HCT116 (cell line): Measurements from ENCODE around the gene OSTM1. TPM values are rescaled to one million over a fixed set of nuclear protein-coding genes. Genes with fewer than 3 reads are reported as not detected.

Source experiments
- ATAC-seq: fragments of 200-7000 bp; cut with Tn5 transposase; 2 replicates; pipeline ENCODE4 v1.9.1; 2020; ENCODE audit warnings: mild to moderate bottlenecking, moderate library complexity
- BruUV-seq: library from RNA; stranded (reverse); fragments of 400-500 nt; replicated peaks from 2 replicates; lab custom pipeline; 2021; lab: Mats Ljungman, UMichigan
- CTCF ChIA-PET: fragments of 300-600 bp; sonication (Branson Sonifier 250); formaldehyde crosslinking; loops from one replicate; lab custom pipeline; 2021; ENCODE audit warnings: antibody characterized with exemption; lab: Charles Lee
- POLR2A ChIA-PET: fragments of 300-600, 350-600 bp; sonication (Branson Sonifier 250); formaldehyde crosslinking; loops from one replicate; lab custom pipeline; 2021; ENCODE audit warnings: antibody characterized with exemption; lab: Charles Lee
- RAD21 ChIA-PET, 2 experiments: fragments of 300-600 bp; sonication (Branson Sonifier 250); formaldehyde crosslinking; loops; one replicate each; lab custom pipeline; 2023; ENCODE audit warnings: low total read pairs in 2 of 2; ENCODE audit not compliant: uncharacterized antibody in 2 of 2, unreplicated experiment in 2 of 2, low non-redundant PET in 1 of 2; lab: Charles Lee
- DNase-seq: peaks from one replicate; pipeline ENCODE4 v3.0.0-alpha.2; 2010; ENCODE audit warnings: low read depth, low spot score
- H2AFZ ChIP-seq: fragments of 200-600 bp; shearing (Covaris generic), sonication (generic); 2 replicates; pipeline ENCODE4 v1.6.1; 2017; ENCODE audit warnings: low read depth, mixed run types, mixed read lengths, antibody characterized with exemption, low read length; ENCODE audit not compliant: poor library complexity, severe bottlenecking
- H3K27ac ChIP-seq: 2 replicates; pipeline ENCODE4 v1.5.1; 2012; ENCODE audit warnings: low read depth, low read length
- H3K27me3 ChIP-seq: fragments of 200-600 bp; sonication (generic); 2 replicates; pipeline ENCODE4 v1.6.1; 2016; ENCODE audit warnings: mixed run types, low read length, mixed read lengths; ENCODE audit not compliant: insufficient read depth
- H3K36me3 ChIP-seq, 2 experiments: fragments of 200-500 bp in 1 of 2; fragments of 200-600 bp in 1 of 2; sonication (Bioruptor generic) in 1 of 2; sonication (generic) in 1 of 2; 2 replicates each; pipeline versions ENCODE4 v1.5.1 to v1.6.1; 2014 to 2016; ENCODE audit warnings: low read length in 2 of 2, inconsistent platforms in 1 of 2, mixed read lengths in 1 of 2, mixed run types in 1 of 2; ENCODE audit not compliant: insufficient read depth in 2 of 2, control insufficient read depth in 1 of 2
- H3K4me1 ChIP-seq, 2 experiments: fragments of 200-600 bp in 1 of 2; sonication (generic) in 1 of 2; 2 replicates each; pipeline versions ENCODE4 v1.5.1 to v1.6.1; 2012 to 2017; ENCODE audit warnings: low read length in 2 of 2, inconsistent platforms in 1 of 2, mild to moderate bottlenecking in 1 of 2, mixed read lengths in 1 of 2, mixed run types in 1 of 2, moderate library complexity in 1 of 2; ENCODE audit not compliant: insufficient read depth in 2 of 2, control insufficient read depth in 1 of 2
- H3K4me2 ChIP-seq: fragments of 200-600 bp; sonication (generic); 2 replicates; pipeline ENCODE4 v1.6.1; 2017; ENCODE audit warnings: mixed run types, low read length, mixed read lengths
- H3K4me3 ChIP-seq, 2 experiments: fragments of 200-600 bp in 1 of 2; sonication (generic) in 1 of 2; replicated peaks in 1 of 2; 2 replicates each; pipeline ENCODE4 v1.5.1; 2011 to 2016; ENCODE audit warnings: low read length in 2 of 2, control low read depth in 1 of 2, low read depth in 1 of 2, mild to moderate bottlenecking in 1 of 2, mixed read lengths in 1 of 2, mixed run types in 1 of 2
- H3K79me2 ChIP-seq: fragments of 200-600 bp; sonication (generic); 2 replicates; pipeline ENCODE4 v1.6.1; 2017; ENCODE audit warnings: mild to moderate bottlenecking, mixed run types, low read length, moderate library complexity, mixed read lengths; ENCODE audit not compliant: insufficient read depth
- H3K9ac ChIP-seq: fragments of 200-600 bp; sonication (generic); 2 replicates; pipeline ENCODE4 v1.6.1; 2016; ENCODE audit warnings: low read length, mixed read lengths
- H3K9me2 ChIP-seq: fragments of 200-600 bp; sonication (generic), shearing (Covaris generic); 2 replicates; pipeline ENCODE4 v1.6.1; 2017; ENCODE audit warnings: mixed run types, mild to moderate bottlenecking, moderate library complexity; ENCODE audit not compliant: insufficient read depth
- H3K9me3 ChIP-seq, 2 experiments: fragments of 200-500 bp in 1 of 2; fragments of 200-600 bp in 1 of 2; sonication (Bioruptor generic) in 1 of 2; sonication (generic) in 1 of 2; 2 replicates each; pipeline ENCODE4 v1.6.1; 2014 to 2017; ENCODE audit warnings: low read length in 2 of 2, mixed read lengths in 2 of 2, inconsistent platforms in 1 of 2, low read depth in 1 of 2, mild to moderate bottlenecking in 1 of 2, mixed run types in 1 of 2, moderate library complexity in 1 of 2; ENCODE audit not compliant: control insufficient read depth in 1 of 2, insufficient read depth in 1 of 2
- H4K20me1 ChIP-seq: fragments of 200-600 bp; sonication (generic), shearing (Covaris generic); 2 replicates; pipeline ENCODE4 v1.6.1; 2017; ENCODE audit warnings: mixed run types, mild to moderate bottlenecking, moderate library complexity; ENCODE audit not compliant: insufficient read depth
- ATF3 ChIP-seq: IDR thresholded peaks from 2 replicates; pipeline ENCODE4 v1.6.1; 2012
- CBX3 ChIP-seq: IDR thresholded peaks from 2 replicates; pipeline ENCODE4 v1.6.1; 2012; ENCODE audit warnings: low read depth
- EGR1 ChIP-seq: IDR thresholded peaks from 2 replicates; pipeline ENCODE4 v1.6.1; 2012; ENCODE audit warnings: low read depth
- ELF1 ChIP-seq: IDR thresholded peaks from 2 replicates; pipeline ENCODE4 v1.6.1; 2012; ENCODE audit warnings: low read depth, borderline replicate concordance
- EZH2 ChIP-seq: fragments of 200-600 bp; sonication (generic); IDR thresholded peaks from 2 replicates; pipeline ENCODE4 v1.6.1; 2017; ENCODE audit warnings: antibody characterized with exemption, mixed run types
- FOSL1 ChIP-seq: IDR thresholded peaks from 2 replicates; pipeline ENCODE4 v1.6.1; 2012; ENCODE audit warnings: low read depth
- JUND ChIP-seq: IDR thresholded peaks from 2 replicates; pipeline ENCODE4 v1.6.1; 2012
- POLR2A ChIP-seq: IDR thresholded peaks from 2 replicates; pipeline ENCODE4 v1.7.0; 2011; ENCODE audit warnings: borderline replicate concordance; ENCODE audit not compliant: insufficient read depth, insufficient read length; ENCODE audit errors: extremely low read depth
- RAD21 ChIP-seq: IDR thresholded peaks from 2 replicates; pipeline ENCODE4 v1.6.1; 2012; ENCODE audit warnings: low read depth, mild to moderate bottlenecking
- REST ChIP-seq: IDR thresholded peaks from 2 replicates; pipeline ENCODE4 v1.6.1; 2012; ENCODE audit warnings: low read depth
- SIN3A ChIP-seq: IDR thresholded peaks from 2 replicates; pipeline ENCODE4 v1.6.1; 2012; ENCODE audit warnings: low read depth
- SP1 ChIP-seq: IDR thresholded peaks from 2 replicates; pipeline ENCODE4 v1.6.1; 2012; ENCODE audit warnings: low read depth
- SRF ChIP-seq: IDR thresholded peaks from 2 replicates; pipeline ENCODE4 v1.6.1; 2012; ENCODE audit warnings: low read depth
- YY1 ChIP-seq: IDR thresholded peaks from 2 replicates; pipeline ENCODE4 v1.6.1; 2011; ENCODE audit warnings: low read length, low read depth, moderate library complexity, mild to moderate bottlenecking; ENCODE audit not compliant: insufficient replicate concordance; ENCODE audit errors: extremely low read depth
- ZFX ChIP-seq: fragments of 450-650 bp; IDR thresholded peaks from 2 replicates; pipeline ENCODE4 v1.6.1; 2017
- ZNF274 ChIP-seq: fragments of 200-500 bp; sonication (Bioruptor generic); IDR thresholded peaks from 2 replicates; pipeline ENCODE4 v1.6.1; 2014; ENCODE audit warnings: mild to moderate bottlenecking, low read depth, low read length, inconsistent platforms
- intact Hi-C: fragments of 100-400 bp; cut with micrococcal nuclease; formaldehyde crosslinking; loops from 2 replicates; pipeline ENCODE4 v1.10.0; 2022
- total RNA-seq: library from RNA; stranded (reverse); gene quantifications from one replicate; pipeline ENCODE4 v1.2.1, GENCODE V29; 2021; ENCODE audit not compliant: unreplicated experiment
- TF ChIP-seq, protein P1 (sequence below): IDR thresholded peaks from 2 replicates; pipeline ENCODE4 v1.6.1; 2012
- TF ChIP-seq, protein P2 (sequence below): IDR thresholded peaks from 2 replicates; pipeline ENCODE4 v1.6.1; 2011; ENCODE audit warnings: mild to moderate bottlenecking, low read length, moderate library complexity; ENCODE audit not compliant: insufficient replicate concordance; ENCODE audit errors: extremely low read depth

Gene OSTM1
- total RNA-seq, 1 experiment from 2014 or later = 11.2 TPM

GRCh38 chr6:108091288-108091687 is 16.7 kb upstream of the OSTM1 start:
- Histone ChIP-seq H3K9me3 (no peaks in the 10 kb centered on the region), H3K4me1 (no peaks in the 10 kb centered on the region), H4K20me1 (no peaks in the 10 kb centered on the region), H3K4me2 (no peak overlapping the region), H3K27ac (no peak overlapping the region), H3K27me3 (no peaks in the 10 kb centered on the region), H2AFZ (no peak overlapping the region), H3K9me2 (no peaks in the 10 kb centered on the region), H3K4me3 (no peak overlapping the region), H3K9ac (no peak overlapping the region), H3K36me3 (no peaks in the 10 kb centered on the region), H3K79me2 (no peaks in the 10 kb centered on the region)
- ATAC-seq = no peak
- intact Hi-C loops = no loop called here
- CTCF ChIA-PET = no interaction called here
- no peak for DNase-seq
- RAD21 ChIA-PET = no interaction called here
- TF ChIP-seq YY1 (no peak), ELF1 (no peak)
- TF ChIP-seq, protein P1, sequence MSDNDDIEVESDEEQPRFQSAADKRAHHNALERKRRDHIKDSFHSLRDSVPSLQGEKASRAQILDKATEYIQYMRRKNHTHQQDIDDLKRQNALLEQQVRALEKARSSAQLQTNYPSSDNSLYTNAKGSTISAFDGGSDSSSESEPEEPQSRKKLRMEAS = no peak
- POLR2A ChIA-PET = no interaction called here
- BruUV-seq = no TSS peak

GRCh38 chr6:108083349-108083748 is 8.8 kb upstream of the OSTM1 start:
- Histone ChIP-seq H3K9me3 (no peaks in the 10 kb centered on the region), H3K4me1 (peaks cover 7 to 15% of the 10 kb centered on the region in 2 experiments), H3K36me3 (no peaks in the 10 kb centered on the region), H3K9ac (no peak overlapping the region), H3K4me3 (no peak overlapping the region), H3K27me3 (no peaks in the 10 kb centered on the region), H4K20me1 (no peaks in the 10 kb centered on the region), H3K27ac (no peak overlapping the region), H3K79me2 (no peaks in the 10 kb centered on the region), H2AFZ (no peak overlapping the region), H3K9me2 (no peaks in the 10 kb centered on the region), H3K4me2 (no peak overlapping the region)
- RAD21 ChIA-PET = no interaction called here
- DNase-seq (no peak), ATAC-seq (no peak)
- intact Hi-C loops = no loop called here
- POLR2A ChIA-PET = no interaction called here
- CTCF ChIA-PET = no interaction called here
- no TSS peak for BruUV-seq
- TF ChIP-seq POLR2A (no peak), SIN3A (no peak), CBX3 (no peak), ZFX (no peak), FOSL1 (no peak), SP1 (no peak), ZNF274 (no peak), ATF3 (no peak), RAD21 (no peak), EZH2 (no peak), SRF (no peak), JUND (no peak), REST (no peak), EGR1 (no peak)
- TF ChIP-seq, protein P2, sequence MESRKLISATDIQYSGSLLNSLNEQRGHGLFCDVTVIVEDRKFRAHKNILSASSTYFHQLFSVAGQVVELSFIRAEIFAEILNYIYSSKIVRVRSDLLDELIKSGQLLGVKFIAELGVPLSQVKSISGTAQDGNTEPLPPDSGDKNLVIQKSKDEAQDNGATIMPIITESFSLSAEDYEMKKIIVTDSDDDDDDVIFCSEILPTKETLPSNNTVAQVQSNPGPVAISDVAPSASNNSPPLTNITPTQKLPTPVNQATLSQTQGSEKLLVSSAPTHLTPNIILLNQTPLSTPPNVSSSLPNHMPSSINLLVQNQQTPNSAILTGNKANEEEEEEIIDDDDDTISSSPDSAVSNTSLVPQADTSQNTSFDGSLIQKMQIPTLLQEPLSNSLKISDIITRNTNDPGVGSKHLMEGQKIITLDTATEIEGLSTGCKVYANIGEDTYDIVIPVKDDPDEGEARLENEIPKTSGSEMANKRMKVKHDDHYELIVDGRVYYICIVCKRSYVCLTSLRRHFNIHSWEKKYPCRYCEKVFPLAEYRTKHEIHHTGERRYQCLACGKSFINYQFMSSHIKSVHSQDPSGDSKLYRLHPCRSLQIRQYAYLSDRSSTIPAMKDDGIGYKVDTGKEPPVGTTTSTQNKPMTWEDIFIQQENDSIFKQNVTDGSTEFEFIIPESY = no peak
- TF ChIP-seq, protein P1 = no peak
